ENCODE measurements around the gene ATP8A1. TPM values are rescaled to one million over a fixed set of nuclear protein-coding genes. Genes with fewer than 3 reads are reported as not detected.

Gene ATP8A1
- total RNA-seq, 1 donor from 2014 or later, result 44.0 TPM

- Mint-ChIP-seq H3K27ac (ENCODE audit: unreplicated experiment) (no peak overlapping the region), H3K9me3 (ENCODE audit: unreplicated experiment) (peaks cover 5% of the 10 kb centered on the region), H3K4me3 (ENCODE audit: unreplicated experiment) (no peak overlapping the region), H3K4me1 (ENCODE audit: unreplicated experiment) (peaks cover 15% of the 10 kb centered on the region), H3K27me3 (ENCODE audit: unreplicated experiment) (peaks cover 23% of the 10 kb centered on the region), H3K36me3 (ENCODE audit: low read depth, unreplicated experiment) (peaks cover 7% of the 10 kb centered on the region)
- DNase-seq (ENCODE audit: low spot score), result no peak
- TF ChIP-seq CTCF (IDR thresholded peaks at IDR 0.05; ENCODE audit: unreplicated experiment), result no peak
Measured at GRCh38 chr4:42395595-42395994, 261.3 kb downstream of the ATP8A1 start.

GRCh38 chr4:42392436-42392835, 264.5 kb downstream of the ATP8A1 start:
- TF ChIP-seq CTCF (IDR thresholded peaks at IDR 0.05; ENCODE audit: unreplicated experiment), result no peak
- Mint-ChIP-seq H3K9me3 (ENCODE audit: unreplicated experiment) (peaks cover 5% of the 10 kb centered on the region), H3K4me1 (ENCODE audit: unreplicated experiment) (peaks cover 9% of the 10 kb centered on the region), H3K27me3 (ENCODE audit: unreplicated experiment) (peaks cover 10% of the 10 kb centered on the region), H3K27ac (ENCODE audit: unreplicated experiment) (no peak overlapping the region), H3K4me3 (ENCODE audit: unreplicated experiment) (no peak overlapping the region), H3K36me3 (ENCODE audit: low read depth, unreplicated experiment) (peaks cover 7% of the 10 kb centered on the region)
- DNase-seq (ENCODE audit: low spot score), result no peak

GRCh38 chr4:42391981-42392380, 264.9 kb downstream of the ATP8A1 start:
- Mint-ChIP-seq H3K4me3 (ENCODE audit: unreplicated experiment) (no peak overlapping the region), H3K9me3 (ENCODE audit: unreplicated experiment) (peaks cover 5% of the 10 kb centered on the region), H3K27ac (ENCODE audit: unreplicated experiment) (no peak overlapping the region), H3K36me3 (ENCODE audit: low read depth, unreplicated experiment) (peaks cover 7% of the 10 kb centered on the region), H3K27me3 (ENCODE audit: unreplicated experiment) (peaks cover 9% of the 10 kb centered on the region), H3K4me1 (ENCODE audit: unreplicated experiment) (peaks cover 8% of the 10 kb centered on the region)
- DNase-seq (ENCODE audit: low spot score), result no peak
- TF ChIP-seq CTCF (IDR thresholded peaks at IDR 0.05; ENCODE audit: unreplicated experiment), result no peak

- Mint-ChIP-seq H3K4me1 (ENCODE audit: unreplicated experiment) (peaks cover 1% of the 10 kb centered on the region), H3K36me3 (ENCODE audit: low read depth, unreplicated experiment) (peaks cover 1% of the 10 kb centered on the region), H3K27me3 (ENCODE audit: unreplicated experiment) (peaks cover 3% of the 10 kb centered on the region), H3K9me3 (ENCODE audit: unreplicated experiment) (no peaks in the 10 kb centered on the region), H3K27ac (ENCODE audit: unreplicated experiment) (no peak overlapping the region), H3K4me3 (ENCODE audit: unreplicated experiment) (no peak overlapping the region)
- DNase-seq (ENCODE audit: low spot score), result no peak
- TF ChIP-seq CTCF (IDR thresholded peaks at IDR 0.05; ENCODE audit: unreplicated experiment), result no peak
Measured at GRCh38 chr4:42391355-42391664, 265.6 kb downstream of the ATP8A1 start.

- DNase-seq (ENCODE audit: low spot score), result no peak
- H3K4me1 Mint-ChIP-seq (ENCODE audit: unreplicated experiment), result no peaks in the 10 kb centered on the region
- no peaks in the 10 kb centered on the region for H3K36me3 Mint-ChIP-seq (ENCODE audit: low read depth, unreplicated experiment)
- H3K27me3 Mint-ChIP-seq (ENCODE audit: unreplicated experiment), result peaks cover 1% of the 10 kb centered on the region
- H3K9me3 Mint-ChIP-seq (ENCODE audit: unreplicated experiment), result no peaks in the 10 kb centered on the region
- no peak for TF ChIP-seq CTCF (IDR thresholded peaks at IDR 0.05; ENCODE audit: unreplicated experiment)
- H3K27ac Mint-ChIP-seq (ENCODE audit: unreplicated experiment), result no peak overlapping the region
- H3K4me3 Mint-ChIP-seq (ENCODE audit: unreplicated experiment), result no peak overlapping the region
Measured at GRCh38 chr4:42390622-42391354, 266.1 kb downstream of the ATP8A1 start.

All from endothelial cell (in vitro differentiated cells).